Measurements from ENCODE around the gene FPR3. TPM values are rescaled to one million over a fixed set of nuclear protein-coding genes. Genes with fewer than 3 reads are reported as not detected.

The FPR3 gene
- total RNA-seq, 2 experiments from 2014 or later, result not detected

GRCh38 chr19:51784109-51784785, 10.7 kb upstream of the FPR3 start:
- POLR2A ChIA-PET, result no interaction called here
- H3K9me2 ChIP-seq (ENCODE audit: insufficient read depth, low read length), result no peaks in the 10 kb centered on the region
- H2AFZ ChIP-seq (ENCODE audit: low read length), result no peak overlapping the region
- no peaks in the 10 kb centered on the region for H3K79me2 ChIP-seq (ENCODE audit: insufficient read depth, low read depth, low read length)
- BruUV-seq (replicated peaks), result no TSS peak
- no peaks in the 10 kb centered on the region for H3K4me1 ChIP-seq (ENCODE audit: insufficient read depth, low read length, poor library complexity, severe bottlenecking)
- no peaks in the 10 kb centered on the region; the same call in 1 of the 2 replicates for H4K20me1 ChIP-seq (ENCODE audit: insufficient read depth, low read length)
- H3K4me2 ChIP-seq (ENCODE audit: low read length), result no peak overlapping the region
- DNase-seq (ENCODE audit: low spot score), result no peak
- CTCF ChIA-PET (ENCODE audit: unreplicated experiment), result no interaction called here
- H3K27ac ChIP-seq (ENCODE audit: low read depth, low read length, poor library complexity, severe bottlenecking), result no peak overlapping the region
- H3K36me3 ChIP-seq (ENCODE audit: insufficient read depth, low read length), result no peaks in the 10 kb centered on the region
- intact Hi-C loops (cut with micrococcal nuclease; ENCODE audit: unreplicated experiment), result no loop called here
- no peak overlapping the region for H3K4me3 ChIP-seq (ENCODE audit: low read depth, low read length, poor library complexity, severe bottlenecking)
- TF ChIP-seq EZH2phosphoT487 (IDR thresholded peaks at IDR 0.05; ENCODE audit: borderline replicate concordance, low read depth, low read length) (no peak), CTCF (conservative IDR thresholded peaks at IDR 0.05; ENCODE audit: low read length) (no peak)
- no peaks in the 10 kb centered on the region for H3K9me3 ChIP-seq (ENCODE audit: low read length)

- peak overlapping the region; percentile 18; the same call in 1 of the 2 replicates for H2AFZ ChIP-seq (ENCODE audit: low read length)
- no peaks in the 10 kb centered on the region for H3K79me2 ChIP-seq (ENCODE audit: insufficient read depth, low read depth, low read length)
- no peaks in the 10 kb centered on the region for H3K9me3 ChIP-seq (ENCODE audit: low read length)
- peak; percentile 17 for DNase-seq (ENCODE audit: low spot score)
- intact Hi-C loops (cut with micrococcal nuclease; ENCODE audit: unreplicated experiment), result no loop called here
- H3K4me1 ChIP-seq (ENCODE audit: insufficient read depth, low read length, poor library complexity, severe bottlenecking), result no peaks in the 10 kb centered on the region
- no peaks in the 10 kb centered on the region for H3K9me2 ChIP-seq (ENCODE audit: insufficient read depth, low read length)
- H4K20me1 ChIP-seq (ENCODE audit: insufficient read depth, low read length), result no peaks in the 10 kb centered on the region
- CTCF ChIA-PET (ENCODE audit: unreplicated experiment), result no interaction called here
- no TSS peak for BruUV-seq (replicated peaks)
- no peak for TF ChIP-seq CTCF (conservative IDR thresholded peaks at IDR 0.05; ENCODE audit: low read length)
- no peak for TF ChIP-seq EZH2phosphoT487 (IDR thresholded peaks at IDR 0.05; ENCODE audit: borderline replicate concordance, low read depth, low read length)
- no peak overlapping the region; the same call in 1 of the 2 replicates for H3K4me2 ChIP-seq (ENCODE audit: low read length)
- POLR2A ChIA-PET, result no interaction called here
- H3K27ac ChIP-seq (ENCODE audit: low read depth, low read length, poor library complexity, severe bottlenecking), result no peak overlapping the region
- H3K4me3 ChIP-seq (ENCODE audit: low read depth, low read length, poor library complexity, severe bottlenecking), result no peak overlapping the region
- no peaks in the 10 kb centered on the region for H3K36me3 ChIP-seq (ENCODE audit: insufficient read depth, low read length)
These were observed 9.9 kb upstream of the FPR3 start for GRCh38 chr19:51784922-51785690.

Data from OCI-LY7 (cell line).